Peyer's patch (tissue), 4 donors: ENCODE data around the gene LTBP2. TPM values are rescaled to one million over a fixed set of nuclear protein-coding genes. Genes with fewer than 3 reads are reported as not detected.

Experiments used
- DNase-seq, 3 donors: peaks; one replicate each; pipeline ENCODE4 v3.0.0-alpha.2; 2017 to 2019
- H3K27ac ChIP-seq, 4 donors: fragments of 200-600 bp; sonication (generic); one replicate each; pipeline ENCODE4 v1.5.1; 2016 to 2019
- H3K27me3 ChIP-seq, 2 donors: fragments of 200-600 bp; sonication (generic); one replicate each; pipeline ENCODE4 v1.5.1; 2019
- H3K36me3 ChIP-seq, 3 donors: fragments of 200-600 bp; sonication (generic); one replicate each; pipeline ENCODE4 v1.5.1; 2016 to 2019
- H3K4me1 ChIP-seq, 4 donors: fragments of 200-600 bp; sonication (generic); one replicate each; pipeline ENCODE4 v1.5.1; 2016 to 2019
- H3K4me3 ChIP-seq, 4 donors: fragments of 200-600 bp; sonication (generic); 1 replicate in 3 of 4; 2 replicates in 1 of 4; pipeline ENCODE4 v1.5.1; 2016 to 2019; ENCODE audit warnings: mild to moderate bottlenecking in 1 of 4
- H3K9me3 ChIP-seq, 4 donors: fragments of 200-600 bp; sonication (generic); one replicate each; pipeline ENCODE4 v1.5.1; 2016 to 2019; ENCODE audit warnings: mild to moderate bottlenecking in 1 of 4
- CTCF ChIP-seq, 6 experiments: fragments of 450-650 bp in 4 of 6; fragments of 200-600 bp in 2 of 6; sonication (generic) in 1 of 6; IDR thresholded peaks; one replicate each; pipeline ENCODE4 v1.5.1; 2017 to 2019; ENCODE audit warnings: antibody characterized with exemption in 6 of 6, mild to moderate bottlenecking in 3 of 6, moderate library complexity in 1 of 6
- POLR2A ChIP-seq, 2 donors: fragments of 450-650 bp; IDR thresholded peaks; one replicate each; pipeline ENCODE4 v1.5.1; 2017; ENCODE audit warnings: antibody characterized with exemption in 2 of 2, mild to moderate bottlenecking in 2 of 2, moderate library complexity in 2 of 2
- total RNA-seq, 4 donors: library from RNA; depleted of rRNA; stranded (reverse); fragments of >200 nt; gene quantifications; one replicate each; pipeline ENCODE4 v1.1.0, GENCODE V29; 2016

LTBP2 gene
- total RNA-seq, 4 donors from 2014 or later = 10.7 to 34.7 (median 16.0) TPM

- H3K4me1 ChIP-seq = peaks cover 0 to 36% (median 0%) of the 10 kb centered on the region in 4 donors
- H3K36me3 ChIP-seq = peaks cover 0 to 14% (median 0%) of the 10 kb centered on the region in 3 donors
- H3K9me3 ChIP-seq = no peaks in the 10 kb centered on the region
- no peaks in the 10 kb centered on the region for H3K27me3 ChIP-seq
- H3K4me3 ChIP-seq = no peak overlapping the region
- TF ChIP-seq CTCF (IDR thresholded peaks at IDR 0.05) (no peak), POLR2A (IDR thresholded peaks at IDR 0.05) (no peak)
- DNase-seq = no peak
- H3K27ac ChIP-seq = no peak overlapping the region
Measured at GRCh38 chr14:74488786-74489397, 123.1 kb downstream of the LTBP2 start.

- Histone ChIP-seq H3K4me3 (no peak overlapping the region), H3K4me1 (peaks cover 0 to 24% (median 0%) of the 10 kb centered on the region in 4 donors), H3K36me3 (peaks cover 0 to 40% (median 0%) of the 10 kb centered on the region in 3 donors), H3K27me3 (no peaks in the 10 kb centered on the region), H3K27ac (no peak overlapping the region), H3K9me3 (no peaks in the 10 kb centered on the region)
- DNase-seq = no peak
- TF ChIP-seq POLR2A (IDR thresholded peaks at IDR 0.05) = no peak
- no peak for TF ChIP-seq CTCF (IDR thresholded peaks at IDR 0.05)
Measured at GRCh38 chr14:74486164-74486563, 125.9 kb downstream of the LTBP2 start.

GRCh38 chr14:74483321-74483720 is 128.7 kb downstream of the LTBP2 start:
- H3K4me3 ChIP-seq = no peak overlapping the region
- no peak for DNase-seq
- H3K4me1 ChIP-seq = peaks cover 0 to 11% (median 0%) of the 10 kb centered on the region in 4 donors
- H3K36me3 ChIP-seq = peaks cover 0 to 65% (median 0%) of the 10 kb centered on the region in 3 donors
- no peak for TF ChIP-seq CTCF (IDR thresholded peaks at IDR 0.05)
- no peak for TF ChIP-seq POLR2A (IDR thresholded peaks at IDR 0.05)
- H3K27me3 ChIP-seq = no peaks in the 10 kb centered on the region
- no peak overlapping the region for H3K27ac ChIP-seq
- no peaks in the 10 kb centered on the region for H3K9me3 ChIP-seq

GRCh38 chr14:74482571-74482970 is 129.5 kb downstream of the LTBP2 start:
- peaks cover 0 to 11% (median 0%) of the 10 kb centered on the region in 4 donors for H3K4me1 ChIP-seq
- H3K9me3 ChIP-seq = no peaks in the 10 kb centered on the region
- TF ChIP-seq POLR2A (IDR thresholded peaks at IDR 0.05) = no peak
- no peak for TF ChIP-seq CTCF (IDR thresholded peaks at IDR 0.05)
- H3K36me3 ChIP-seq = peaks cover 0 to 65% (median 0%) of the 10 kb centered on the region in 3 donors
- no peak for DNase-seq
- no peaks in the 10 kb centered on the region for H3K27me3 ChIP-seq
- H3K4me3 ChIP-seq = no peak overlapping the region
- no peak overlapping the region for H3K27ac ChIP-seq

GRCh38 chr14:74480046-74480445 is 132.0 kb downstream of the LTBP2 start:
- no peaks in the 10 kb centered on the region for H3K9me3 ChIP-seq
- no peaks in the 10 kb centered on the region for H3K4me1 ChIP-seq
- H3K4me3 ChIP-seq = no peak overlapping the region
- H3K27me3 ChIP-seq = no peaks in the 10 kb centered on the region
- no peak for TF ChIP-seq CTCF (IDR thresholded peaks at IDR 0.05)
- TF ChIP-seq POLR2A (IDR thresholded peaks at IDR 0.05) = no peak
- DNase-seq = no peak
- no peak overlapping the region for H3K27ac ChIP-seq
- H3K36me3 ChIP-seq = peaks cover 0 to 64% (median 0%) of the 10 kb centered on the region in 3 donors
